HEK293 (cell line): ENCODE measurements around the gene HAUS5.

Experiments
- FEZF1 ChIP-seq: fragments of 450-650 bp; formaldehyde crosslinking; IDR thresholded peaks from 2 replicates; pipeline ENCODE4 v1.5.1; 2016; ENCODE audit warnings: missing biosample characterization, missing genetic modification characterization
- GLIS1 ChIP-seq: fragments of 450-650 bp; formaldehyde crosslinking; IDR thresholded peaks from 2 replicates; pipeline ENCODE4 v1.5.1; 2016; ENCODE audit warnings: missing biosample characterization, missing genetic modification characterization
- KLF10 ChIP-seq: fragments of 450-650 bp; IDR thresholded peaks from 2 replicates; pipeline ENCODE4 v1.5.1; 2018; ENCODE audit warnings: missing biosample characterization, mild to moderate bottlenecking, missing genetic modification characterization
- KLF8 ChIP-seq: fragments of 450-650 bp; formaldehyde crosslinking; IDR thresholded peaks from 2 replicates; pipeline ENCODE4 v1.5.1; 2016; ENCODE audit warnings: missing biosample characterization, missing genetic modification characterization
- KLF9 ChIP-seq: fragments of 450-650 bp; formaldehyde crosslinking; IDR thresholded peaks from 2 replicates; pipeline ENCODE4 v1.5.1; 2016; ENCODE audit warnings: missing biosample characterization, missing genetic modification characterization, low read depth
- SCRT1 ChIP-seq: fragments of 450-650 bp; formaldehyde crosslinking; IDR thresholded peaks from 2 replicates; pipeline ENCODE4 v1.5.1; 2016; ENCODE audit warnings: missing biosample characterization, missing genetic modification characterization, borderline replicate concordance
- SP7 ChIP-seq: fragments of 450-650 bp; formaldehyde crosslinking; IDR thresholded peaks from 2 replicates; pipeline ENCODE4 v1.5.1; 2016; ENCODE audit warnings: missing biosample characterization, missing genetic modification characterization
- TCF7L2 ChIP-seq: IDR thresholded peaks from 2 replicates; pipeline ENCODE4 v1.6.1; 2011; ENCODE audit warnings: low read depth, mild to moderate bottlenecking, inconsistent platforms, low read length, moderate library complexity, borderline replicate concordance
- TRIM28 ChIP-seq: IDR thresholded peaks from 2 replicates; pipeline ENCODE4 v1.6.1; 2011; ENCODE audit warnings: low read length, control low read depth, borderline replicate concordance
- ZBTB1 ChIP-seq: fragments of 450-650 bp; formaldehyde crosslinking; IDR thresholded peaks from 2 replicates; pipeline ENCODE4 v1.5.1; 2016; ENCODE audit warnings: missing biosample characterization, missing genetic modification characterization
- ZBTB21 ChIP-seq: fragments of 450-650 bp; formaldehyde crosslinking; IDR thresholded peaks from 2 replicates; pipeline ENCODE4 v1.5.1; 2017; ENCODE audit warnings: missing biosample characterization, missing genetic modification characterization
- ZBTB48 ChIP-seq: fragments of 450-650 bp; formaldehyde crosslinking; IDR thresholded peaks from 2 replicates; pipeline ENCODE4 v1.5.1; 2016; ENCODE audit warnings: missing biosample characterization, missing genetic modification characterization
- ZFP41 ChIP-seq: fragments of 450-650 bp; formaldehyde crosslinking; IDR thresholded peaks from 2 replicates; pipeline ENCODE4 v1.5.1; 2016; ENCODE audit warnings: missing biosample characterization, missing genetic modification characterization, borderline replicate concordance
- ZNF114 ChIP-seq: fragments of 450-650 bp; formaldehyde crosslinking; IDR thresholded peaks from 2 replicates; pipeline ENCODE4 v1.5.0; 2017; ENCODE audit warnings: missing biosample characterization, missing genetic modification characterization
- ZNF121 ChIP-seq: fragments of 450-650 bp; formaldehyde crosslinking; IDR thresholded peaks from 2 replicates; pipeline ENCODE4 v1.5.1; 2016; ENCODE audit warnings: missing biosample characterization, missing genetic modification characterization
- ZNF157 ChIP-seq: fragments of 450-650 bp; formaldehyde crosslinking; IDR thresholded peaks from 2 replicates; pipeline ENCODE4 v1.5.1; 2016; ENCODE audit warnings: missing biosample characterization, missing genetic modification characterization
- ZNF501 ChIP-seq: fragments of 450-650 bp; formaldehyde crosslinking; IDR thresholded peaks from 2 replicates; pipeline ENCODE4 v1.5.1; 2016; ENCODE audit warnings: missing biosample characterization, missing genetic modification characterization
- ZNF623 ChIP-seq: fragments of 450-650 bp; formaldehyde crosslinking; IDR thresholded peaks from 2 replicates; pipeline ENCODE4 v1.5.1; 2016; ENCODE audit warnings: missing biosample characterization, missing genetic modification characterization
- ZNF664 ChIP-seq: fragments of 450-650 bp; formaldehyde crosslinking; IDR thresholded peaks from 2 replicates; pipeline ENCODE4 v1.5.1; 2016; ENCODE audit warnings: missing biosample characterization, missing genetic modification characterization
- ZNF707 ChIP-seq: fragments of 450-650 bp; formaldehyde crosslinking; IDR thresholded peaks from 2 replicates; pipeline ENCODE4 v1.5.1; 2016; ENCODE audit warnings: missing biosample characterization, missing genetic modification characterization
- ZNF792 ChIP-seq: fragments of 450-650 bp; formaldehyde crosslinking; IDR thresholded peaks from 2 replicates; pipeline ENCODE4 v1.5.1; 2016; ENCODE audit warnings: missing biosample characterization, missing genetic modification characterization
- TF ChIP-seq, protein P1 (sequence below): fragments of 450-650 bp; formaldehyde crosslinking; IDR thresholded peaks from 2 replicates; pipeline ENCODE4 v1.5.1; 2017; ENCODE audit warnings: missing biosample characterization, missing genetic modification characterization
- TF ChIP-seq, protein P2 (sequence below): fragments of 450-650 bp; formaldehyde crosslinking; IDR thresholded peaks from 2 replicates; pipeline ENCODE4 v1.5.1; 2016; ENCODE audit warnings: missing biosample characterization, missing genetic modification characterization, borderline replicate concordance
- TF ChIP-seq, protein P3 (sequence below): fragments of 450-650 bp; formaldehyde crosslinking; IDR thresholded peaks from 2 replicates; pipeline ENCODE4 v1.5.1; 2016; ENCODE audit warnings: missing biosample characterization, missing genetic modification characterization
- TF ChIP-seq, protein P4 (sequence below): fragments of 450-650 bp; formaldehyde crosslinking; IDR thresholded peaks from 2 replicates; pipeline ENCODE4 v1.5.1; 2016; ENCODE audit warnings: missing biosample characterization, missing genetic modification characterization

Gene HAUS5

DNA sequence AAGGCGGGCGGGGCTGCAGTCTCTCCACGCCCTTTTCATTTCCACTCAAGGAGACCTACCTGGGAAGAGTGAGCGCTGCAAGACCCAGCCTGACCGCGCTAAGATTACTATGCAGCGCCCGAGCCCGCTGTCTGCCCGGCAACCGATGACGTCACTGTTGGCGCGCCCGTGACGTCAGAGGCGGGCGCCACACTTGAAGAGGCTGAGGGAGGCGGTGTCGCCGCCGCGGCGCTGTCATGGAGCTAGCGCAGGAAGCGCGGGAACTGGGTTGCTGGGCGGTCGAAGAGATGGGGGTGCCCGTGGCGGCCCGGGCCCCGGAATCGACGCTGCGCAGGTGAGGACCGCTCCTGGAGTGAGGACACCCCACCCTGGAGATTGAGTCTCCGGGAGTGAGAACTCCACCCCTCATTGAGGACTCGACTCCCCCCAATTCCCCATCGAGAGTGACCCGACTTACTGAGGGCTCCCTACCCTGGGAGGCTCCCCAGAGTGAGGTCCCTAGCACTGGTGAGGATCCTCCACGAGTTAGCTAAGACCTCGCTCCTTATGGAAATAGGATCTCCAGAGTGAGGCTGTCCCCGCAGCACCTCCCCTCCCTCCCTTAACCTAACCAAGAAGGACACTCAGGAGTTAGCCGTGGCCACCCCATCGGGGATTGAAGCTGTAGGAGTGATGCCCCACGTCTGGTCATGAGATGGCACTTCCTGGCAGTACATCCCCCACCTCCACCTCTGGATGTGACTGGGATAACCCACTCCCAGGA, at the start of gene HAUS5 (continued):
- TF ChIP-seq, protein P1, sequence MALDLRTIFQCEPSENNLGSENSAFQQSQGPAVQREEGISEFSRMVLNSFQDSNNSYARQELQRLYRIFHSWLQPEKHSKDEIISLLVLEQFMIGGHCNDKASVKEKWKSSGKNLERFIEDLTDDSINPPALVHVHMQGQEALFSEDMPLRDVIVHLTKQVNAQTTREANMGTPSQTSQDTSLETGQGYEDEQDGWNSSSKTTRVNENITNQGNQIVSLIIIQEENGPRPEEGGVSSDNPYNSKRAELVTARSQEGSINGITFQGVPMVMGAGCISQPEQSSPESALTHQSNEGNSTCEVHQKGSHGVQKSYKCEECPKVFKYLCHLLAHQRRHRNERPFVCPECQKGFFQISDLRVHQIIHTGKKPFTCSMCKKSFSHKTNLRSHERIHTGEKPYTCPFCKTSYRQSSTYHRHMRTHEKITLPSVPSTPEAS (tag by site-specific recombination): peak; percentile 77; the same call in 1 of the 2 replicates
- TF ChIP-seq FEZF1 (tag by site-specific recombination) (peak; percentile 80), KLF8 (tag by site-specific recombination) (peak; percentile 96), ZNF157 (no peak), ZNF623 (peak; percentile 31; the same call in 1 of the 2 replicates), ZFP41 (tag by site-specific recombination) (no peak), TRIM28 (no peak), GLIS1 (peak; percentile 80), ZNF501 (tag by site-specific recombination) (peak; percentile 98), SP7 (tag by site-specific recombination) (peak; percentile 95), SCRT1 (no peak), ZNF707 (tag by site-specific recombination) (no peak), KLF10 (tag by site-specific recombination) (peak; percentile 91), ZNF121 (peak; percentile 6; the same call in 1 of the 2 replicates), ZBTB1 (tag by site-specific recombination) (no peak; the same call in 1 of the 2 replicates), TCF7L2 (no peak), ZBTB48 (tag by site-specific recombination) (peak; percentile 95), ZBTB21 (peak; percentile 100), ZNF792 (tag by site-specific recombination) (0 out of 2 replicates have a peak, but pooled peaks have one; percentile 70), KLF9 (tag by site-specific recombination) (peak; percentile 84), ZNF664 (tag by site-specific recombination) (no peak), ZNF114 (tag by site-specific recombination) (no peak)
- TF ChIP-seq, protein P2, sequence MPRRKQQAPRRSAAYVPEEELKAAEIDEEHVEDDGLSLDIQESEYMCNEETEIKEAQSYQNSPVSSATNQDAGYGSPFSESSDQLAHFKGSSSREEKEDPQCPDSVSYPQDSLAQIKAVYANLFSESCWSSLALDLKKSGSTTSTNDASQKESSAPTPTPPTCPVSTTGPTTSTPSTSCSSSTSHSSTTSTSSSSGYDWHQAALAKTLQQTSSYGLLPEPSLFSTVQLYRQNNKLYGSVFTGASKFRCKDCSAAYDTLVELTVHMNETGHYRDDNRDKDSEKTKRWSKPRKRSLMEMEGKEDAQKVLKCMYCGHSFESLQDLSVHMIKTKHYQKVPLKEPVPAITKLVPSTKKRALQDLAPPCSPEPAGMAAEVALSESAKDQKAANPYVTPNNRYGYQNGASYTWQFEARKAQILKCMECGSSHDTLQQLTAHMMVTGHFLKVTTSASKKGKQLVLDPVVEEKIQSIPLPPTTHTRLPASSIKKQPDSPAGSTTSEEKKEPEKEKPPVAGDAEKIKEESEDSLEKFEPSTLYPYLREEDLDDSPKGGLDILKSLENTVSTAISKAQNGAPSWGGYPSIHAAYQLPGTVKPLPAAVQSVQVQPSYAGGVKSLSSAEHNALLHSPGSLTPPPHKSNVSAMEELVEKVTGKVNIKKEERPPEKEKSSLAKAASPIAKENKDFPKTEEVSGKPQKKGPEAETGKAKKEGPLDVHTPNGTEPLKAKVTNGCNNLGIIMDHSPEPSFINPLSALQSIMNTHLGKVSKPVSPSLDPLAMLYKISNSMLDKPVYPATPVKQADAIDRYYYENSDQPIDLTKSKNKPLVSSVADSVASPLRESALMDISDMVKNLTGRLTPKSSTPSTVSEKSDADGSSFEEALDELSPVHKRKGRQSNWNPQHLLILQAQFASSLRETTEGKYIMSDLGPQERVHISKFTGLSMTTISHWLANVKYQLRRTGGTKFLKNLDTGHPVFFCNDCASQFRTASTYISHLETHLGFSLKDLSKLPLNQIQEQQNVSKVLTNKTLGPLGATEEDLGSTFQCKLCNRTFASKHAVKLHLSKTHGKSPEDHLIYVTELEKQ: peak; percentile 85; the same call in 1 of the 2 replicates
- TF ChIP-seq, protein P3, sequence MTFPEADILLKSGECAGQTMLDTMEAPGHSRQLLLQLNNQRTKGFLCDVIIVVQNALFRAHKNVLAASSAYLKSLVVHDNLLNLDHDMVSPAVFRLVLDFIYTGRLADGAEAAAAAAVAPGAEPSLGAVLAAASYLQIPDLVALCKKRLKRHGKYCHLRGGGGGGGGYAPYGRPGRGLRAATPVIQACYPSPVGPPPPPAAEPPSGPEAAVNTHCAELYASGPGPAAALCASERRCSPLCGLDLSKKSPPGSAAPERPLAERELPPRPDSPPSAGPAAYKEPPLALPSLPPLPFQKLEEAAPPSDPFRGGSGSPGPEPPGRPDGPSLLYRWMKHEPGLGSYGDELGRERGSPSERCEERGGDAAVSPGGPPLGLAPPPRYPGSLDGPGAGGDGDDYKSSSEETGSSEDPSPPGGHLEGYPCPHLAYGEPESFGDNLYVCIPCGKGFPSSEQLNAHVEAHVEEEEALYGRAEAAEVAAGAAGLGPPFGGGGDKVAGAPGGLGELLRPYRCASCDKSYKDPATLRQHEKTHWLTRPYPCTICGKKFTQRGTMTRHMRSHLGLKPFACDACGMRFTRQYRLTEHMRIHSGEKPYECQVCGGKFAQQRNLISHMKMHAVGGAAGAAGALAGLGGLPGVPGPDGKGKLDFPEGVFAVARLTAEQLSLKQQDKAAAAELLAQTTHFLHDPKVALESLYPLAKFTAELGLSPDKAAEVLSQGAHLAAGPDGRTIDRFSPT (tag by site-specific recombination): peak; percentile 78; the same call in 1 of the 2 replicates
- TF ChIP-seq, protein P4, sequence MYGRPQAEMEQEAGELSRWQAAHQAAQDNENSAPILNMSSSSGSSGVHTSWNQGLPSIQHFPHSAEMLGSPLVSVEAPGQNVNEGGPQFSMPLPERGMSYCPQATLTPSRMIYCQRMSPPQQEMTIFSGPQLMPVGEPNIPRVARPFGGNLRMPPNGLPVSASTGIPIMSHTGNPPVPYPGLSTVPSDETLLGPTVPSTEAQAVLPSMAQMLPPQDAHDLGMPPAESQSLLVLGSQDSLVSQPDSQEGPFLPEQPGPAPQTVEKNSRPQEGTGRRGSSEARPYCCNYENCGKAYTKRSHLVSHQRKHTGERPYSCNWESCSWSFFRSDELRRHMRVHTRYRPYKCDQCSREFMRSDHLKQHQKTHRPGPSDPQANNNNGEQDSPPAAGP (tag by site-specific recombination): peak; percentile 100
